Putamen (tissue), 1 donor: ENCODE results near the gene FRG2B.
"Not testable (repeated sequence)": the region's sequence is repeated elsewhere in the genome, so short reads cannot be mapped to it uniquely, and the experiment has no call there.

Source experiments
- DNase-seq: peaks from one replicate; pipeline ENCODE4 v3.0.0-alpha.2; 2016; ENCODE audit warnings: low spot score

FRG2B gene

GRCh38 chr10:133626695-133627094 lies at the start of gene FRG2B:
FRG2B (minus strand) TSS chr10:133626795; CDS start chr10:133626742, 53 bp downstream.
- DNase-seq = not testable (repeated sequence)

- DNase-seq = not testable (repeated sequence)
Observed at GRCh38 chr10:133667446-133667845, 40.9 kb upstream of the FRG2B start.

- not testable (repeated sequence) for DNase-seq
Observed at GRCh38 chr10:133663544-133664160, 37.1 kb upstream of the FRG2B start.

DNA sequence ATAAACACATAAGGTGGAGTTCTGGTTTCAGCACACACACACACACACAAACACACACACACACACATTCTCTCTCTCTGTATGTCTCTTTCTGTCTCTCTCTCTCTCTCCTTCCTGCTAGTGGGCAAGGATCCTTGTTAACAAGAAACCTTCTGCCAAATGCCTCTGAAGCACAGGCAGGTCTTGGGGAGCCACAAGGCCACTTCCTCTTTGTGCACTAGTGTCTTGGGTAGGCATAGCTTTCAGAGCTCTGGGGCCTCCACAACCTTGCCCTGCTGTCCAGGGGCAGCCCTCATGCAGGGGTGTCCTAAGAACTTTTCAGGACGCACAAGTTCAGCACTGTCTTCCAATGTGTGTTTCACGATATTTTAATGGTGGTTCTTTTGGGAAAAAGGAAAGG lies 34.5 kb upstream of the FRG2B start:
- DNase-seq = not testable (repeated sequence)

- not testable (repeated sequence) for DNase-seq
Observed at GRCh38 chr10:133660516-133660915, 33.9 kb upstream of the FRG2B start.

- not testable (repeated sequence) for DNase-seq
Observed at GRCh38 chr10:133657276-133657675, 30.7 kb upstream of the FRG2B start.

GRCh38 chr10:133648872-133649455 lies 22.4 kb upstream of the FRG2B start:
- DNase-seq = not testable (repeated sequence)

- not testable (repeated sequence) for DNase-seq
Observed at GRCh38 chr10:133647075-133647748, 20.6 kb upstream of the FRG2B start.

- not testable (repeated sequence) for DNase-seq
Observed at GRCh38 chr10:133637846-133638235, 11.2 kb upstream of the FRG2B start.

- DNase-seq = not testable (repeated sequence)
Observed at GRCh38 chr10:133637202-133637845, 10.7 kb upstream of the FRG2B start.

DNA sequence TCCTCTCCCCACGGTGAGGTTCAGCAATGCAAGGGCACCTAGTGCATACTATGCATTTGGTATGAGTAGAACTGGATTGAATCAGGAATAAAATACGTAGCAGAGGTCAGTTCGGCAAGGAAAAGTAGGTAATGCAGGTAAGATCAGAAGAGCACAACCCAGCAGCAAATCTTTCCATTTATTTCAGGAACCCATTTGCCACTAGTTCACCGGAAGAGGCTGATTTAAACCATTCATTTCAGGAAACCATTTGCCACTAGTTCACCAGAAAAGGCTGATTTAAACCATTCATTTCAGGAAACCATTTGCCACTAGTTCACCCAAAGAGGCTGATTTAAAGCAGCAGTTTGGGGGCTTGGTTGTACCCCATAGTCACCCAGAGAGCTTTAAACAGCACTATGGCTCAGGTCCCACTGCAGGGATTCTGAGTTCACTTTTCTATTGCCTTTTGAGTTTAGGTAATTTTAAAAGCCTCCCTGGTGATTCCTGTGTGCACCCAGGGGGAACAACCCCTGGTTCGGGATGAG lies 4.2 kb upstream of the FRG2B start:
- not testable (repeated sequence) for DNase-seq

DNA sequence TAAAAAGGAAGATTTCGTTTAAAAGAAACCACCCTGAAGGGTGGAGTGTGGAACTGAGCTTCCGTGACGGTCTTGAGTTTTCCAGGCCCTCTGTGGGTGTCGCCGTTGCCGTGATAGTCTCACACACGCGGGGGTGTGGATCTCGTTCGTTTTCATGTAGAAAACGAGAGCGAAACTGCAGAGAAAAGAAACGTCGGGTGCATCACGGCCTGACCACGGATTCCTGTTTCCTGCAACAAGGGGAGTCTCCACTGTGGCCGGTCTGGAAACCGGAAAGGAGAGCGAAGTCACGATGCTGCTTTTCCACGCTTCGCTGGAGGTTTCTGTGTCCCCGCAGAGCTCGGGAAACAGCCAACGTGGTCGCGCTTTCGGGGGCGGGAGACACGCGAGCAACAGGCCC lies 4.1 kb downstream of the FRG2B start:
- not testable (repeated sequence) for DNase-seq

DNA sequence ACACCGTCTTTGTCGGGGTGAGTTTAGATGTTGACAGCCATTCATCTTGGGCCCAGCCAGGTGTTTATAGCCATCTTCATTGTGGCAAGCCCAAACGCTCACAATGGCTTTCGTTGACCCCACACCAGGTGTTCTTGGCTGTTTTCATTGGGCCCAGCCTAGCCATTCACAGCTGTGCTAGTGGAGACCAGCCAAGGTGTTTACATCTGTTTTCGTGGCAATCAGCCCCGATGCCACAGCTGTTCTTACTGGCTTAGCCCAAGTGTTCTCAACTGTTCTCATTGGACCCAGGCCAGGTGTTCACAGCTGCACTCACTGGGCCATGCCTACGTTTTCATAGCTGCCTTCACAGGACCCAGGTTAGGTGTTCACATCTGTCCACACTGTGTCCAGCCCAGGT lies 7.7 kb downstream of the FRG2B start:
- no peak for DNase-seq

- DNase-seq = no peak
Observed at GRCh38 chr10:133617196-133617595, 9.4 kb downstream of the FRG2B start.

DNA sequence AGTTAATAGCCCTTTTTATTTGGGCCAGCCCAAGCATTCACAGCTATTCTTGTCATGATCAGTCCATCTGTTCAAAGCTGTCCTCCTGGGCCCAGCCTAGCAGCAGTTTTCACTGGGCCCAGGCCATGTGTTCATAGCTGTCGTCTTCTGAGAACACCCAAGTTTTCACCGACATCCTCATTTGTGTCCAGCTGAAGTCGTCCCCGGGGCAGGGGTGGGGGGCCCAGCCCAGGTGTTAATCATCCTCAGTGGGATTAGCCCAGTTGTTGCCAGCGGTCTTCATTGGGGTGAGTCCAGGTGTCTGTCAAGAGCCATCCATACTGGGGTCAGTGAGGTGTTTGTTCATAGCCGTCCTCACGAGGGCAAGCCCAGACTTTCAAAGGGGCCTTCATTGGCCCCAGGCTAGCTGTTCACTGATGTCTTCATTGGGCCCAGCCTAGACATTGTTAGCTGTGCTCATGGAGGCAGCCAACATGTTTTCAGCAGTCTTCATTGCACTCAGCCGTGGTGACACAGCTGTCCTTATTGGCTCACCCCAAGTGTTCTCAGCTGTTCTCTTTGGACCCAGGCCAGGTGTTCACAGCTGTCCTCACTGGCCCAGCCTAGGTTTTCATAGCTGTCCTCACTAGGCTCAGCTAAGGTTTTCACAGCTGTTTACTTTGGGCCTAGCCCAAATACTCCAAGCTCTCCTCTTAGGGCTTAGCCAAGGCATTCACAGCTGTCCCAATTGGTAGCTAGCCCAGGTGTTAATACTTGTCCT lies 10.0 kb downstream of the FRG2B start:
- no peak for DNase-seq

- no peak for DNase-seq
Observed at GRCh38 chr10:133614830-133615580, 11.6 kb downstream of the FRG2B start.

DNA sequence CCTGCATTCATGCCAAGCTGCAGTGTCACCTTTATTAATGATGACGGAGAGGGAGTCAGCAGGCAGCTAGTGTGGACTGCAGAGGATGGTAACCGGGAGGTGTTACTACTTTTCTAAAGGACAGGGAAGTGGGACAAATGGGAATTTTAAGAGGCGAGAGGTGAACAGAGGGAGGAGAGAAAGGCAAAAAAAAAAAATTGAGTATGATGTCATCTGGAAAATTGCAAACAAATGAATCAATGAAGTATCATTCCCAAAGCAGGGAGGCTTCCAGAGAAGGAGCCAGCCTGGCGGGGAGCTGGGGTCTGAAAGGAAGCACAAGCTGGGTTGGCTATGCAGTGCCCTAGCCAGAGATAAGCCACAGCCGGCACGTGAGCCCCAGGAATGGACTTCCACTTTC lies 12.9 kb downstream of the FRG2B start:
- DNase-seq = no peak

DNA sequence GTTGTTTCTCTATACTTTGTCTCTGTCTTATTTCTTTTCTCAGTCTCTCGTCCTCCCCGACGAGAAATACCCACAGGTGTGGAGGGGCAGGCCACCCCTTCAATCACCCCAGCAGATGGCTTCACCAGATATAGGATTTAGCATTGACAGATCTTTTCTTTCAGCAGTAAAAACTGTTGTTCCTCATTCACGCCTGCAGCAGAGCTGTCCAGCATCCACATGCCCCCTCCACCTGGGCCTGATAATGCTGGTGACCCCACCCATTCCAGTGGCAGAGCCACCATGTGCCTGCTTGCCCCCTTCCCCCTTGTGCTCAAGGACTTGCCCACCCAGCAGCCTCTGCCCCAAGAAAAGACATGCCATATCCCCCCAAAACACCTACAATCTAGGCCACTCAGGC lies 15.5 kb downstream of the FRG2B start:
- DNase-seq = no peak

DNA sequence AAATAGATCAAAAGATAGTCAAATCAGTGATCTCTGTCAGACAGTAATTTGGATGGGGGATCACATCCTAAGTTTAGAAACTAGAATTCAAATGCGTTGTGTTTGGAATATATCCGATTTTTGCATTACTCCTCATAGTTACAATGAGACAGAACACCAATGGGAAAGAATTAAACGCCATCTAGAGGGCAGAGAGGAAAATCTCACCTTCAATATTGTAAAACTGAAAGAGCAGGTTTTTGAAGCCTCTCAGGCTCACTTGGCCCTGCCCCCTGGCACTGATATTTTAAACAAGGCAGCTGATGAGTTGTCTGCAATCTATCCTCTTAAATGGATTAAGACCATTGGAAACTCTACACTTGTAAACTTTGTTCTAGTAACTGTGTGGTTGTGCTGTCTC lies 17.7 kb downstream of the FRG2B start:
- no peak for DNase-seq

DNA sequence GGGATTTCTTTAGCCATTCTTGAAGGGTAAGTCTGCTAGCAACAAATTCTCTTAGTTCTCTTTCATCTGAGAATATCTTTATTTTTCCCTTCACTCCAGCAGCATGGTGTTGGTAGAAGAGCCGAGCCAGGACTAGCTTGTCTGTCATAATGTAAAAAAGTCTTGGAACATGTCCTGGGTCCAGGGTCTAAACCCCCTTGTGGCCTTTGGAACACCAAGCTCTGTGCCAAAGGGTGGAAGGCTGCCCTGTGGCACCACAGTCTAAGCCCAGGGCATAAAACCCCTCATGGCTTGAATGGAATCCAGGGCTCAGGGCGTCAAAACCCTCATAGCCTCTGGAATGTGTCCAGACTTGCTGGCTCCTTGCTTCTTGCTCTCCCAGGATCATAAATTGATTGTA lies 23.2 kb downstream of the FRG2B start:
- DNase-seq = not testable (repeated sequence)

DNA sequence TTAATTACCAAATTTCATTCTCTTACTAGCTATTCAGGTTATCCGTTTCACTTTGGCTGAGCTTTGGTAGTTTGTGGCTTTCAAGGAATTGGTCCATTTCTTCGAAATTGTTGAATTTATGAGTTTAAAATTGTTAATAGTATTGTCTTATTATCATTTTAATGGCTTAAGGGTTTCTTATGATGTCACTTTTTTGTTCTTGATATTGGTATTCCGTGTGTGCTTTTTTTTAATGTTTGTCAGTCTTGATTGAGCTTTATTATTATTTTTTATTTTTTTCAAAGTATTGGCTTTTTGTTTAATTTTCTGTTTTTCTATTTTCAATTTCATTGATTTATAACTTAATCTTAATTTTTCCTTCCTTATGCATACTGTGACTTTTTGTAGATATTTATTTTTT lies 25.9 kb downstream of the FRG2B start:
- no peak for DNase-seq
